K562 (cell line): ENCODE results near the gene RAMACL. TPM values are rescaled to one million over a fixed set of nuclear protein-coding genes. Genes with fewer than 3 reads are reported as not detected.

Experiments
- ATAC-seq: fragments of 200-7000 bp; cut with Tn5 transposase; 3 replicates; pipeline ENCODE4 v1.9.1; 2020; ENCODE audit warnings: moderate library complexity
- BruUV-seq: library from RNA; stranded (reverse); fragments of 400-500 nt; replicated peaks from 2 replicates; lab custom pipeline; 2021; lab: Mats Ljungman, UMichigan
- CTCF ChIA-PET: fragments of 300-600 bp; formaldehyde crosslinking; extraction: SDS; loops from one replicate; lab custom pipeline; 2021; ENCODE audit warnings: low intra/inter-chr PET ratio; lab: Yijun Ruan, JAX
- POLR2A ChIA-PET: fragments of 300-600, 350-650 bp; sonication (Branson Sonifier 250); formaldehyde crosslinking; extraction: SDS; loops from one replicate; lab custom pipeline; 2021; ENCODE audit warnings: antibody characterized with exemption, inconsistent platforms; lab: Yijun Ruan, JAX
- DNase-seq, 4 experiments: peaks; one replicate each; pipeline versions ENCODE4 v3.0.0 to v3.0.0-alpha.2; 2011 to 2018; ENCODE audit warnings: low spot score in 3 of 4, mixed read lengths in 3 of 4; ENCODE audit errors: extremely low read depth in 1 of 4
- FAIRE-seq: peaks from 2 replicates; lab custom pipeline; 2011; peaks lifted over from hg19 to GRCh38; lab: Jason Lieb, UNC
- H2AFZ ChIP-seq: 2 replicates; pipeline ENCODE4 v1.6.0; 2011; ENCODE audit warnings: low read depth, low read length, control low read depth, inconsistent platforms
- H3K27ac ChIP-seq: fragments of 200-600 bp; 3 replicates; pipeline ENCODE4 v1.8.0; 2011; ENCODE audit warnings: low read depth, mild to moderate bottlenecking, control low read depth, inconsistent platforms, low read length, moderate library complexity, mixed read lengths; ENCODE audit errors: extremely low read depth
- H3K27me3 ChIP-seq, 2 experiments: fragments of 300-600 bp in 1 of 2; 2 replicates in 1 of 2; 3 replicates in 1 of 2; pipeline versions ENCODE4 v1.6.0 to v1.8.0; 2011; ENCODE audit warnings: inconsistent platforms in 2 of 2, low read length in 2 of 2, mild to moderate bottlenecking in 1 of 2, mixed read lengths in 1 of 2, moderate library complexity in 1 of 2; ENCODE audit not compliant: control insufficient read depth in 2 of 2, insufficient read depth in 2 of 2
- H3K36me3 ChIP-seq: fragments of 300-600 bp; 3 replicates; pipeline ENCODE4 v1.8.0; 2011; ENCODE audit warnings: mild to moderate bottlenecking, low read length, inconsistent platforms; ENCODE audit not compliant: control insufficient read depth, insufficient read depth
- H3K4me1 ChIP-seq, 2 experiments: fragments of 200-600 bp in 1 of 2; replicated peaks in 1 of 2; 2 replicates in 1 of 2; 3 replicates in 1 of 2; pipeline versions ENCODE4 v1.5.1 to v1.8.0; 2011; ENCODE audit warnings: inconsistent platforms in 2 of 2, low read length in 2 of 2, mild to moderate bottlenecking in 1 of 2, mixed read lengths in 1 of 2, moderate library complexity in 1 of 2; ENCODE audit not compliant: control insufficient read depth in 2 of 2, insufficient read depth in 2 of 2
- H3K4me2 ChIP-seq: 2 replicates; pipeline ENCODE4 v1.6.1; 2011; ENCODE audit warnings: low read length, control low read depth, inconsistent platforms, mixed read lengths; ENCODE audit not compliant: insufficient read depth
- H3K4me3 ChIP-seq: fragments of 200-600 bp; sonication (generic), shearing (Covaris generic); 2 replicates; pipeline ENCODE4 v1.5.1; 2016; ENCODE audit warnings: control low read depth, inconsistent platforms
- H3K79me2 ChIP-seq: fragments of 200-600 bp; 3 replicates; pipeline ENCODE4 v1.8.0; 2011; ENCODE audit warnings: low read length, inconsistent platforms; ENCODE audit not compliant: control insufficient read depth, insufficient read depth
- H3K9ac ChIP-seq, 2 experiments: 2 replicates each; pipeline versions ENCODE4 v1.6.0 to v1.6.1; 2011; ENCODE audit warnings: low read depth in 2 of 2, low read length in 2 of 2, control low read depth in 1 of 2, inconsistent platforms in 1 of 2, mild to moderate bottlenecking in 1 of 2, mixed read lengths in 1 of 2; ENCODE audit not compliant: insufficient read depth in 1 of 2
- H3K9me1 ChIP-seq: one replicate; pipeline ENCODE4 v1.6.0; 2011; ENCODE audit warnings: inconsistent platforms, mild to moderate bottlenecking, low read length, moderate library complexity; ENCODE audit not compliant: control insufficient read depth, insufficient read depth
- H3K9me3 ChIP-seq: replicated peaks from 2 replicates; pipeline ENCODE4 v1.5.1; 2011; ENCODE audit warnings: low read depth, low read length, inconsistent platforms; ENCODE audit not compliant: control insufficient read depth, insufficient read depth
- H4K20me1 ChIP-seq: replicated peaks from 2 replicates; pipeline ENCODE4 v1.6.1; 2011; ENCODE audit warnings: low read length, inconsistent platforms, mixed read lengths; ENCODE audit not compliant: control insufficient read depth, insufficient read depth
- CREM ChIP-seq: IDR thresholded peaks from 2 replicates; pipeline ENCODE4 v1.6.1; 2014; ENCODE audit warnings: antibody characterized with exemption, low read depth
- DIDO1 ChIP-seq: fragments of 450-650 bp; IDR thresholded peaks from 2 replicates; pipeline ENCODE4 v1.6.1; 2016; ENCODE audit warnings: low read depth, missing biosample characterization, missing genetic modification characterization
- HDAC8 ChIP-seq: fragments of 450-650 bp; IDR thresholded peaks from 2 replicates; pipeline ENCODE4 v1.6.1; 2016; ENCODE audit warnings: mild to moderate bottlenecking, missing genetic modification characterization, moderate library complexity, missing compliant biosample characterization
- KLF13 ChIP-seq: fragments of 450-650 bp; IDR thresholded peaks from 2 replicates; pipeline ENCODE4 v1.6.1; 2016; ENCODE audit warnings: missing genetic modification characterization, low read depth, mild to moderate bottlenecking, missing compliant biosample characterization, moderate library complexity, borderline replicate concordance
- RBM17 ChIP-seq: fragments of 200-400 bp; formaldehyde crosslinking; IDR thresholded peaks from 2 replicates; pipeline ENCODE4 v1.6.1; 2017; ENCODE audit warnings: low read depth, mild to moderate bottlenecking, low read length, borderline replicate concordance
- SAFB2 ChIP-seq: fragments of 200-400 bp; formaldehyde crosslinking; IDR thresholded peaks from 2 replicates; pipeline ENCODE4 v1.6.1; 2018; ENCODE audit warnings: borderline replicate concordance, low read length, low read depth, moderate library complexity; ENCODE audit not compliant: severe bottlenecking
- UBTF ChIP-seq, 2 experiments: IDR thresholded peaks; 2 replicates each; pipeline ENCODE4 v1.6.1; 2012; ENCODE audit warnings: improper control_type of control experiment in 2 of 2, low read depth in 2 of 2, low read length in 2 of 2, borderline replicate concordance in 1 of 2
- ZNF133 ChIP-seq: fragments of 250-450 bp; sonication (Bioruptor Pico); IDR thresholded peaks from 2 replicates; pipeline ENCODE4 v1.4.0; 2020; ENCODE audit warnings: mild to moderate bottlenecking
- ZNF146 ChIP-seq: IDR thresholded peaks from one replicate; pipeline ENCODE4 v1.6.1; 2018; ENCODE audit warnings: missing compliant biosample characterization; ENCODE audit not compliant: unreplicated experiment
- ZNF551 ChIP-seq: fragments of 250-450 bp; sonication (Bioruptor Pico); IDR thresholded peaks from 2 replicates; pipeline ENCODE4 v1.5.0; 2021; ENCODE audit warnings: mild to moderate bottlenecking, moderate library complexity
- WGBS: fragments of 100-300 bp; shearing (Covaris generic); methylation state at CpG from one replicate; pipeline ENCODE4 v1.1.6; 2016; ENCODE audit warnings: low coverage, mixed read lengths; ENCODE audit not compliant: insufficient coverage; ENCODE audit errors: missing lambda C conversion rate; 5-methylcytosine and 5-hydroxymethylcytosine counted together
- in situ Hi-C: fragments of 300-500 bp; cut with MboI; formaldehyde crosslinking; loops from 4 replicates; pipeline ENCODE4 v1.15.0; 2018; ENCODE audit warnings: inconsistent platforms, mixed read lengths
- intact Hi-C: fragments of 100-400 bp; cut with micrococcal nuclease; formaldehyde crosslinking; loops from 2 replicates; pipeline ENCODE4 v1.14.2; 2022
- polyA plus RNA-seq, 8 experiments: library from polyadenylated mRNA; depleted of rRNA in 4 of 8; stranded (reverse) in 5 of 8; unstranded in 3 of 8; fragments of >200 nt; fragmentation: Nextera tagmentation in 2 of 8; fragmentation: Illumina TruSeq in 1 of 8; extraction: Ambion mirVana in 2 of 8; extraction: Trizol in 1 of 8; gene quantifications; 2 replicates each; pipeline versions ENCODE4 v1.2.1 to v1.2.3, GENCODE V29; 2011 to 2014; ENCODE audit warnings: inconsistent platforms in 1 of 8, missing spikeins in 1 of 8
- total RNA-seq, 7 experiments: library from RNA; depleted of rRNA in 6 of 7; stranded (reverse); fragments of >200 nt in 6 of 7; fragmentation: Illumina TruSeq in 2 of 7; extraction: Trizol in 2 of 7; gene quantifications; 2 replicates each; pipeline versions ENCODE4 v1.2.1 to v1.2.3, GENCODE V29; 2011 to 2021; ENCODE audit warnings: low replicate concordance in 1 of 7
- TF ChIP-seq, protein P1 (sequence below): sonication (generic); formaldehyde crosslinking; IDR thresholded peaks from 2 replicates; pipeline ENCODE4 v1.8.0; 2022; ENCODE audit warnings: missing genetic modification reagents, mild to moderate bottlenecking, borderline replicate concordance
- TF ChIP-seq, protein P2 (sequence below): fragments of 250-450 bp; sonication (Bioruptor Pico); IDR thresholded peaks from 2 replicates; pipeline ENCODE4 v1.8.0; 2022; ENCODE audit warnings: inconsistent platforms

The RAMACL gene
- total and polyA plus RNA-seq, 9 of the 15 experiments (the other 6 are each of a cell fraction or from before 2014, with no cell fraction given): 0.11 to 1.7 (median 0.41) TPM; not detected in 1

- TF ChIP-seq ZNF133: no peak
Observed at GRCh38 chr6:166580076-166581050, 6.1 kb downstream of the RAMACL start (continued).

GRCh38 chr6:166579237-166579850 is 7.1 kb downstream of the RAMACL start:
- Histone ChIP-seq H3K4me2 (no peak overlapping the region), H2AFZ (no peak overlapping the region), H3K27me3 (peaks cover 6 to 27% of the 10 kb centered on the region in 2 experiments; a peak in 2 of 5 replicates), H3K9me1 (no peaks in the 10 kb centered on the region), H3K36me3 (no peaks in the 10 kb centered on the region), H3K79me2 (no peaks in the 10 kb centered on the region), H3K9ac (no peak overlapping the region), H3K4me1 (no peaks in the 10 kb centered on the region), H3K4me3 (no peak overlapping the region), H3K9me3 (no peaks in the 10 kb centered on the region), H4K20me1 (no peaks in the 10 kb centered on the region), H3K27ac (no peak overlapping the region)
- intact Hi-C loops (no loop called here), in situ Hi-C loops (no loop called here)
- ATAC-seq (no peak), DNase-seq (no peak), FAIRE-seq (no peak)
- ChIA-PET POLR2A (no interaction called here), CTCF (no interaction called here)
- WGBS: 1% methylated on average over 9 of the region's 9 CpGs
- BruUV-seq: no TSS peak
- TF ChIP-seq HDAC8 (no peak), CREM (no peak), DIDO1 (tag) (no peak), UBTF (IDR thresholded peaks at IDR 0.05; ENCODE audit: borderline replicate concordance in 1 of 2, low read depth in 2 of 2, low read length in 2 of 2) (no peak), ZNF146 (CRISPR knock-in tag) (no peak), RBM17 (no peak), SAFB2 (no peak), ZNF551 (CRISPR knock-in tag) (no peak), KLF13 (no peak)
- TF ChIP-seq, protein P1, sequence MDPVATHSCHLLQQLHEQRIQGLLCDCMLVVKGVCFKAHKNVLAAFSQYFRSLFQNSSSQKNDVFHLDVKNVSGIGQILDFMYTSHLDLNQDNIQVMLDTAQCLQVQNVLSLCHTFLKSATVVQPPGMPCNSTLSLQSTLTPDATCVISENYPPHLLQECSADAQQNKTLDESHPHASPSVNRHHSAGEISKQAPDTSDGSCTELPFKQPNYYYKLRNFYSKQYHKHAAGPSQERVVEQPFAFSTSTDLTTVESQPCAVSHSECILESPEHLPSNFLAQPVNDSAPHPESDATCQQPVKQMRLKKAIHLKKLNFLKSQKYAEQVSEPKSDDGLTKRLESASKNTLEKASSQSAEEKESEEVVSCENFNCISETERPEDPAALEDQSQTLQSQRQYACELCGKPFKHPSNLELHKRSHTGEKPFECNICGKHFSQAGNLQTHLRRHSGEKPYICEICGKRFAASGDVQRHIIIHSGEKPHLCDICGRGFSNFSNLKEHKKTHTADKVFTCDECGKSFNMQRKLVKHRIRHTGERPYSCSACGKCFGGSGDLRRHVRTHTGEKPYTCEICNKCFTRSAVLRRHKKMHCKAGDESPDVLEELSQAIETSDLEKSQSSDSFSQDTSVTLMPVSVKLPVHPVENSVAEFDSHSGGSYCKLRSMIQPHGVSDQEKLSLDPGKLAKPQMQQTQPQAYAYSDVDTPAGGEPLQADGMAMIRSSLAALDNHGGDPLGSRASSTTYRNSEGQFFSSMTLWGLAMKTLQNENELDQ (CRISPR knock-in tag): no peak
- TF ChIP-seq, protein P2, sequence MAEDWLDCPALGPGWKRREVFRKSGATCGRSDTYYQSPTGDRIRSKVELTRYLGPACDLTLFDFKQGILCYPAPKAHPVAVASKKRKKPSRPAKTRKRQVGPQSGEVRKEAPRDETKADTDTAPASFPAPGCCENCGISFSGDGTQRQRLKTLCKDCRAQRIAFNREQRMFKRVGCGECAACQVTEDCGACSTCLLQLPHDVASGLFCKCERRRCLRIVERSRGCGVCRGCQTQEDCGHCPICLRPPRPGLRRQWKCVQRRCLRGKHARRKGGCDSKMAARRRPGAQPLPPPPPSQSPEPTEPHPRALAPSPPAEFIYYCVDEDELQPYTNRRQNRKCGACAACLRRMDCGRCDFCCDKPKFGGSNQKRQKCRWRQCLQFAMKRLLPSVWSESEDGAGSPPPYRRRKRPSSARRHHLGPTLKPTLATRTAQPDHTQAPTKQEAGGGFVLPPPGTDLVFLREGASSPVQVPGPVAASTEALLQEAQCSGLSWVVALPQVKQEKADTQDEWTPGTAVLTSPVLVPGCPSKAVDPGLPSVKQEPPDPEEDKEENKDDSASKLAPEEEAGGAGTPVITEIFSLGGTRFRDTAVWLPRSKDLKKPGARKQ (CRISPR knock-in tag): no peak
